GM19395 (cell line): Measurements from ENCODE around the gene FHL2.
"Not testable (repeated sequence)": the region's sequence is repeated elsewhere in the genome, so short reads cannot be mapped to it uniquely, and the experiment has no call there.

Experiments
- ATAC-seq: cut with Tn5 transposase; IDR thresholded peaks from one replicate; pipeline ENCODE4 v1.9.1; 2021; ENCODE audit warnings: mild to moderate bottlenecking, moderate library complexity; ENCODE audit not compliant: unreplicated experiment

Gene FHL2

DNA sequence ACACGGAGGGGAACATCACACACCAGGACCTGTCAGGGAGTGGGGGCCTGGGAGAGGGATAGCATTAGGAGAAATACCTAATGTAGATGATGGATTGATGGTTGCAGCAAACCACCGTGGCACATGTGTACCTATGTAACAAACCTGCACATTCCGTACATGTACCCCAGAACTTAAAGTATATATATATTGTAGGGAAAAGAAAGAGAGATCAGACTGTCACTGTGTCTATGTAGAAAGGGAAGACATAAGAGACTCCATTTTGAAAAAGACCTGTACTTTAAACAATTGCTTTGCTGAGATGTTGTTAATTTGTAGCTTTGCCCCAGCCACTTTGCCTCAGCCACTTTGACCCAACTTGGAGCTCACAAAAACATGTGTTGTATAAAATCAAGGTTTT lies 26.0 kb upstream of the FHL2 start:
- ATAC-seq, result not testable (repeated sequence)

DNA sequence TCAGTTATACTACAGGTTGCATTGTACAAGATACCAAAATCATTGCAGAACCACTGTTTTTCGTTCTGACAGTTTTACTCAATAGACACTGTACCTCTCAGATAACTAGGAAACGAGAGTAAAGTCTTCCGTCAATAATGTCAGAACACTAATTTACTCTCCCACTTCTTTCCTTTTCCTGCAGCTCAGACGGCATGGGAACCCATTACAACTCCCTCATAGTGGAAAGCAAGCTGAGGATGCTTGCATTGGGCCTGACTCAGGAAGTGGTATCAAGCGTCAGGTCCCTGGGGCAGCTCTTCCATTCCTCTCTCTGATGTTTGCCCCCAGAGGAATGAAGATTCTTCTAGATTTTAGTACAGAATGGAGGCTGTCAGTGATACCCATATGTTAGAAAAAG lies 23.9 kb upstream of the FHL2 start:
- ATAC-seq, result no peak

DNA sequence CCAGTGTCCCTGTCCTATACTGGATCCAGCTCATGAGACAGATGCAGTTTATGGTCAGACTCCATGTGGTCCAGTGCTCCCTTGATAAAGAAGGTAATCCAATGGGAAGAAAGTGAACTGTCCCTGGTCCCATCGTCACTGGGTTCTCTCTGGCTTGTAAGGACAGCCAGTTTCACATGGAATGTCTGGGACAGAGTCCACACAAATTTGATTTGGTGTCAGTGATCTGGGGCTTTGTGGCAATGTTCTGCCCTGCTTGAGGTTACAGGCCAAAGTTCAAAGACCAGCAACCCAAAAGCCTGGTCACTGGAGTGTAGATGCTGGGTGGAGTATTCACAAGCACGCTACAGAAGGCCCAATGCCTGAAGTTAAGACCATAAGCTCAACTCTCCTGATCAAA lies 22.2 kb upstream of the FHL2 start:
- no peak for ATAC-seq

DNA sequence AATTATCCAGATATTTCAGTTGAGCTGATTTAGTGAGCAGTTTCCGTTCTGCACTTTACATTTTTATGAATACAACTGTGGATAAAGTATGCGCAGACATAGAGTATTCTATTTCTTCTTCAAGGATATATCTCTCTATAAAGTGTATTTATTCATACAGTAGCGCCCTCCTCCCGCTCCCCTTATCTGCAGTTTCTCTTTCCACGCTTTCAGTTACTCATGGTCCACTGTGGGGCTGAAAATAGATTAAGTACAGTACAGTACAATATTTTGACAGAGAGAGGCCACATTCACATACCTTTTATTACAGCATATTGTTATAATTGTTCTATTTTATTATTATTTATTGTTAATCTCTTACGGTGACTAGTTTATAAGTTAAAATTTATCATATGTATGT lies 19.7 kb upstream of the FHL2 start:
- ATAC-seq, result no peak

DNA sequence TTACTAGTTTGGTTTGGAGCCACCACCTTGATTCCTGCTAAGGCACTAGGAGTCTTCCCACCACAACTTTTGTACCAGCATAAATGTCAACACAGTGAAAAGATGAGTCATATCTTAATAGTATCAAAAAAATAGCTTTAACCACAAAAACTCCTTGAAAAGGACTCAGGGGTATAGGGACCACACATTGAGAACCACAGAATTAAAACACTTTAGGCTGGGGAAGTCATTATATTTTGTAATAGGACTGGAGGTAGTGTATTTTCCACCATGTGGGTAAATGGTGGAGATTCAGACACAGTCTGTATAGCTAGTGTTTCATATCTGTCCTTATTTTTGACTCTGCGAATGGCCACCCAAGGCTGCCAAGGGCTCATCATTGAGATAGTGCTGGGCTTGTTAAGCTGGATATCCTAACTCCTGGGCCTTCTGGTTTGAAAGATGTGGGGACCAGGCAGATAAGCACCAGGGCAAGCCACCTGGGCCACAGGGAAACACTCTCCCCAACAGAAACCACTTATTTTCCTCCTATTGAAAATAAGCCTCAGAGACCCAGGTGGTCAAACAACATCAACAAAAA lies 19.1 kb upstream of the FHL2 start:
- ATAC-seq, result no peak

DNA sequence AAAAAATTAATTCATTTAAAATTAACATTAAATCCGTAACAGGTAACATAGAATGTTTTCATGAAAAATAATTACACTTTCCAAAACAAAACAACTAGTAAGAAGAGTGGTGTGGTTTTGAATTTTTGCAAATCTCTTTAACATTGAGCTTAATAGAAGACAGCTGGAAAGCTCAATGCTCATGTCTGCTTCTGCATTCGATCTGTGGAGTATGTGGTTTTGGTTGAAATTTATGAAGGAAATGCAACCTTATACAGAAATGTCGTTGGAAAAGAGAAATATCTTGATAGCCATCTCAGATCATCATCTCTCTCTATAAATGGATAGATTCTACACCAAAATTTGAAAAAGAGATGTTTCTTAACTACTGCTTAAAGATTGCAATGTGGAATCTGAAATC lies 17.3 kb upstream of the FHL2 start:
- ATAC-seq, result no peak

DNA sequence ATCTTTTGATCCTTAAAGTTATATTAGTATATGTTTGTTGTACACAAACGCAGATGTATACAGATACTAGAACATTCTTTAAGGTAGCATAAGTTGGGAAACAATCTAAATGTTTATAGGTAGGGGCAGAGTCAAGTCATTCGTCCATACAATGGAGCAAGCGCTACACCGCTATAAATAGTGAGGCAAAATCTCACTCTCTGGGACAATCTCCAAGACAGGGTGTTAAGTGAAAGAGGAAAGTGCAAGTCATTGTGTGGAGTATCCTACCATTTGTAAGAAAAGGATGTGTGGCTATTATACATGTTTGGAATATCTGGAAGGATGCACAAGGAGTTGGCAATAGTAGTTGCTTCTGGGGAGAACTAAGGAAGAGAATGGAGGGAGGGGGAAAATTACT lies 16.2 kb upstream of the FHL2 start:
- ATAC-seq, result no peak

DNA sequence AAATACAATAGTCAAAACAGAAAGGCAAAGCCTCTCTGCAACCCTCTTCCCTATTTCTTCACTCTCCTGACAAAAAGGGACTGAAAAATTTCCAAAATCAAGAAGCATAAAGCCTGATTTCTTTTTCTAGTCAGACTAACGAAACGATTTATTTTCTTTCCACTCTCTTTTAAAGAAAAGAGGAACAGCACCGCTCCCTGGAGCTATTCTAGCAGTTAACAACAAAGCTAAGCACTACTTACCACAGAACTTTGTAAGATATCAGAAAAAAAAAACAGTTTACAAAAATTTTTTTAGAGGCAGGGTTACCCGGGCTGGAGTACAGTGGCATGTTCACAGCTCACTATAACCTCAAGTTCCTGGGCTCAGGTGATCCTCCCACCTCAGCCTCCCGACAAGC lies 14.4 kb upstream of the FHL2 start:
- ATAC-seq, result no peak

DNA sequence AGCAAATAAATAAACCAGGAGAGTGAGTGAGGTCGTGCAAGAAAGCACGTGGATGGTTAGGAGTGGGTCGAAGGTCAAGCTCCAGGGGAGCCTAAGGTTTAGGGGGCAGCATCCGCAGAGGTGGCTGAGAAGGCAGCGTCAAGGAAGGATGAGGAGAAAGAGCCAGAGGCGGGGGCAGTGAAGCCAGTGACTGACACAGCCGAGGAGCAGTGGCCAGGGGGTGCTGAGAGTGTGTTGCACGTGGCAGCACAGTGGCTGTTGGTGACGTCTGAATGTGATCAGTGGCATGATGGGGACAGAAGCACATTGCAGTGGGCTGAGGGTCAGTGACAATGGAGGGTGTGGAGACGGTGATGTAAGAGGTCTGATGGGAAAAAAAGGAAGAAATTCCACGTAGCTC lies 13.7 kb upstream of the FHL2 start:
- no peak for ATAC-seq

DNA sequence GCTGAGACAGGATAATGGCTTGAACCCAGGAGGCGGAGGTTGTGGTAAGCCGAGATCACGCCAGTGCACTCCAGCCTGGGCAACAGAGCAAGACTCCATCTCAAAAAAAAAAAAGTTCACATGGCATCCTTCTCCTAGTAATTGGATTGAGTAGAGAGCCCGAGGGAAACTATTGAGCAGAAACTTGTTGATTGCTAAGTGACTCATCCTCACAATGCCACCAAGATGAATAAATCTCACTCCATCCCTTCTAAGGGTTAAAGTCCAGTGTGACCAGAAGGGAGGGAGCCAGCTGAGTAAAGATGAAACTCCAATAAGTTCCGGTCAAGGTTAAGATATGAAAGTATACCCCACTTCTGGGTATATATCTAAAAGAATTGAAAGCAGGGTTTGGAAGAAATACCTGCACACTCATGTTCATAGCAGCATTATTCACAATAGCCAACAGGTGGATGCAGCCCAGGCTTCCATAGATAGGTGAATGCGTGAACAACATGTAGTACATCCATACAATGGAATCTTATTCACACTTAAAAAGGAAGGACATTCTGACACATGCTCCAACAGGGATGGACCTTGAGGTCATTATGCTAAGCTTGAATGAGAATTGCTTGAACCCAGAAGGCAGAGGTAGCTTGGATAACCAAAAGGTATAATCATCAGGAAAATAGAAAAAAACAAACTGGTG lies 13.0 kb upstream of the FHL2 start:
- no peak for ATAC-seq

DNA sequence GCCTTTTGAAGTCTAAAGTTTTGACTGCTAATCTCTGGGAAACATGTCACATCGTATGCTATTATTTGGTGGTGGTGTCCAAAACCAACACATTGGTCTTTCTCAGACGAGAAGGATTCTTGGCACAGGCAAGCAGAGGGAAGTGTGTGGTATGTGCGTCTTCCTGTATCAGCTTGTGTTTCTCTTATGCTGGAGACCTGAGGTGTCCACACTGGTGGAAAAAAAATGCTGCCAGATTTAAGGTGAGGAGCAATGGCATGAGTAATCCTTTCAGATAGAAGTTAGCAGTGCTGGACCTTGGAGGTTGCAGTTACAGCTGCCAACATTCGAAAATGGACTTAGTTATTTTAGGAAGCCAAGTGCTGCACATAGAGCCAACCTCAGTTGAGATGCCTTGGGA lies 11.7 kb upstream of the FHL2 start:
- ATAC-seq, result no peak

DNA sequence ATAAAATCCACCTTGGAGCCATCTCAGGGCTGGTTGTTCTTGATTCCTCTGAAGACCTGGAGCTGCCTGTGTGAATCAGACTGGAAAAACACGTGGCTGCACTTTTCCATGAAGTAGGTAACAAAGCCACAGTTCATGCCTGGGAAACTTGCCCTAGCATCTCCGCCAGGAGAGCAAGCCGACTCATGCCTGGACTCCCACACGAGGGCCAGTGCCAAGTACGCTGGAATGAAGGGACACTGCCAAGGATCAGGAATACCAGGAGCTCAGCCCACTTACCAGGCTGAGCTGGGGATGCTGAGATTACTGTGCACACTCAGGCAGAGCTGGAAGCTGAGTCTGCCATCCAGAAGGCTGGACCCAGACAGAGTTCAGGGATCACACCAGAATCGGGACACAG lies 10.9 kb upstream of the FHL2 start:
- no peak for ATAC-seq

DNA sequence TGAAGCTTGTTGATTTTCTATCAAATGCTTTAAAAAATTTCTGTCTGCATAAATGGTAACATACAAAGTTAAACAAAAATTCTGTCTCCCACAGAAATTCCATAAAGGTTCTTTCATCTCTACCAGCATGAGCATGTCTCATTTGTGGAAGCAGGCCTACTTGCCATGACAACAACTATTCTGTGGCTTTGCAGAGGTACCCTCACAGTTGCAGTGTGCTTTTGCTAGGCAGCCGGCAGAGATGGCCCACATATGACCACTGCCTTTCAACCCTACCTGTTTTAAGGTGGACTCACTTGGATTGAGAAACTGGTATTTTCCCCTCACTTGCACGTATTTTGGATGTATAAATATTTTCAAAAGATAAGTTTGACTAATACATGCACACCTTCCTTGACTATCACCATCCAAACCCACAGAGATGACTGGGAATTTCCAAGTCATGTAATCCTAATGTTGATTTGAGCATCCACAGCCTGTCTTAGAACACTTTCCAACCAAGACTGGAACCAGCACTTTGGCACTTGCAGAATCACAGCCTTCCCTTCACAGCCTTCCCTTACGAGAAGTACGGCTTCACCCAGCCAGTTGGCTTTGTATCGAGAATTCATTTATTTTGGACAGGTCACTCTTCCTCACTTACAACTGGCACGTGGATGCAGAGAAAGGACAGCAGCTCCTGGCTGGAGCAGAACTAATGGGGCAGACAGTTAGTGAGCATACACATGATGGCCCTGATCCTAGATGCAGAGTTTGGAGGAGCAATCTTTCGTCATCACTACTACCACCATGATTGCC lies 9.3 kb upstream of the FHL2 start:
- ATAC-seq, result no peak

DNA sequence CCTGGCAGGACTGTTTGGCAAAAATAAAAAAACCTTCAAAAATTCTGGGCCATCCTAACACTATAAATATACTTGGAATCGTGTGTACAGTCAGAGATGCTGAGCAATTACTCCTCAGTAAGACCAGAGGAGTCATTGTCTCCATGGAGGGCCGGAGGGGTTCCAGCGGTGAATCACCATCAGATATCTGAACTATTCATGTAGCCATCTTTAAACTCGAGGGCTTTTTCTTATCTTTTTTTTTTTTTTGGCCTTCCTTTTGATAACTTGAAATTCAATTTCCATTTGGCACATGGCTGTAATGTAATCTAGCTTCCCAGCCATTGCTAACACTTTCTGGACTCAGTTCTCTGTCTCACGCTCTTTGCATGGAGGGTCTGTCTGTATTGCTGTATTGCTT lies 7.4 kb upstream of the FHL2 start:
- ATAC-seq, result no peak

DNA sequence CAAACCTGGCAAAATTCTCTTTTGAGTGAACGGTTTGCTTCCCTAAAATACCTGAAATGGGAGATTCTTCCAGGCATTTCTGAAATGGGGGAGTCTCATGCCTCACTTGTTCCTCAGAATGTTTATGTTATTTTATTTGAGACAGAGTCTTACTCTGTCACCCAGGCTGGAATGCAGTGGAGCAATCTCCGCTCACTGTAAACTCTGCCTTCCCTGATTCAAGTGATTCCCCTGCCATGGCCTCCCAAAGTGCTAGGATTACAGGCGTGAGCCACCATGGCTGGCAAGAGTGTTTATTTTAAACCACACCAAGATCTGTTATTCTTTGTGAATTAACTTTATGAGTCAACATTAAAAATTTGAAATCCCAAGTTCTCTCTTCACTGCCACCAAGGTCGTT lies 6.4 kb upstream of the FHL2 start:
- ATAC-seq, result no peak

DNA sequence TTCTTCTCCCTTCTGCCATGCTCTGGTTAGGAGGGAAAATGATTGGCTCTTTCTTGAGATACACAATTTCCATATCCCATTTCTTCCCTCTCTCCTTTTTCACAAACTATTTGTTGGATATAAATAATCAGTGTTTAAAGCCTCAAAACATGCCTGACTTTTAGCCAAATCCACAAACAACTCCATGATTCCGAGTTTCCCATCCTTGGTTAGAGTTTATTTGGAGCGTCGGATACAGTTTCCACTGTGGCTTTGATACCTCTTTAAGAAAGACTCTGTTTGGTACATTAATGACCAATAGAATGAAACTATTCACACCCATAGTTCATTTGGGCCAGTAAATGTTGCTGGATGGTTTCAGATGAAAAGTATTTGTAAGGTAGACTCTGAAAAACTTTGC lies 5.9 kb upstream of the FHL2 start:
- ATAC-seq, result no peak

DNA sequence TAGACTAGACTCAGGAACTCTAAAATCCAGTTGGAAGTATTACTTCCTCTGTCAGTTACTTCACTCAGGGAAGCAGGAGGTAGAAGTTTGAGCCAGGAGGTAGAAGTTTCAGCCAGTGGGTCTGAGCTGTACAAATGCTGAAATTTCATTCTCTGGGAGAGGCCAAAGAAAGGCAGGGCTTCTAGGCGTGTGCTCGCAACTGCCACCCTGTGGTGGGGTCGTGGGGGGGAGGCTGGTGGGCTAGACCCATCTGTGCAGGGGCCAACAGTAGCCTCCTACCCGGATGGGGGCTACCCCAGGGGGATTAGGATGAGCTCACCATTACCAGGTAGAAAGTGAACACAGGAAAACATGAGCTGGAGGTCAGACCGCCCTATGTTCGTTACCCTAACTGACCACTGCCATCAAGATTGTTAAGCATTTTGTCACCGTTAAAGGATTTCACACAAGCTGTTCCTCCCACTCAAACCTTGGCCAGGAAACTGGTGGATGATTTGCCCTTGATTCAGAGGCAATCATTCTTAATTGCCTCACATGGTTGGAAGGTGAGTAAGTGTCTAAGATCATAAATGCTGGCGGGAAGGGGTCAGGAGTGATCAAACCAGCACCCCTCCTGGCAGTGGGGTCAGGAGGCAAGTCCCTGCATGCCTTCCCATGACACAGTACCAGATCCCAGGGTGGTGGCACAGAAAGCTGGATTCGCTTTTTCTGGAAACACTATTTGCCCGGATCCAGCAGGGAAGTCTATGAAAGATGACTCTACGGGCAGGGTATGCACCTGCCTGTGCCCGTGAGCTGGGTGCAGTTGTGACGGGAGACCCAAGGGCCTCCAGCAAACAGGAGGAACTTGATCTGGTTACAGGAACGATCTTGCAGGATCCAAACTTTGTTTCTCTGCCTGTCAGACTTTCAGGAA lies 5.2 kb upstream of the FHL2 start:
- no peak for ATAC-seq

DNA sequence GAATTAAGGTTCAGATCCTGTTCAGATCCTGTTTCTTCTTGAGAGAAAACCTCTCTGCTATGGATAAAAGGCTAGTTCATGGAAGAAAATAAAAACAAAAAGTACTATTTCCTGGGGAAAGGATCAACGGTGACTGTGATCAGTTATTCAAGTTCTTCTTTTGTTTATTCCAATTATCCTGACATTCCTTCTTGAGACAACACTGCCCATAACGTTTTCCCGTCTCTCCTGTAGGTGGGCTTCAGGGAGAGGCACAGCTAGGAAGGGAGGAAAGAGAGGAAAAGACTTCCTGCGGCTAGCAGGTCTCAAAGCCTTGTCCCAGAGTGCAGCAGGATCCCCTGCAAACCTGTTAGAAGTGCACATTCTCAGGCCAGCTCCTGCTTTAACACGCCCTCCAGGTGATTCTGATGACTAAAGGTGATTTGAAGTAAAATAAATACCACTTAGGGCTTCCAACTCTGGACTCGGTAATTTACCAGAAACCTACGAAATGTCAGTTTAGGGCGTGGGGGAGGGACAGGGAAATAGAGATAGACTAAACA lies 4.5 kb upstream of the FHL2 start:
- ATAC-seq, result no peak

DNA sequence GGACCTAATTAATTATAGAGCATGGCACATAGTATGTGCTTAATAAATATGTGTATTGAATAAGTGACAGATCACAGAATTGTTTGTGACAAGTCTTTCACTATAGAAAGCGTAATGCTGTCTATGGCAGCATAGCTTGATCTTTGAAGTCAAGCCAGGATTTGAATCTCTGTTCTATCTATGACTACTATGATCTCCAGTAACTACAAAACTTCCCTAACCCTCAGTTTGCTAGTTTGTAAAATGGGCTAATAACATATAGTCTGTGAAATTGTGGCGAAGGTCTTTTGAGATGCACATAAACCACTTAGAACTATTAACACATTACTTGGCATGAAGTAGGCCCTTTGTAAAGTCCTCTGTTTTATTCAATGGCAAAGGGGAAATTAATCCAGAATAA lies 4.0 kb upstream of the FHL2 start:
- no peak for ATAC-seq

DNA sequence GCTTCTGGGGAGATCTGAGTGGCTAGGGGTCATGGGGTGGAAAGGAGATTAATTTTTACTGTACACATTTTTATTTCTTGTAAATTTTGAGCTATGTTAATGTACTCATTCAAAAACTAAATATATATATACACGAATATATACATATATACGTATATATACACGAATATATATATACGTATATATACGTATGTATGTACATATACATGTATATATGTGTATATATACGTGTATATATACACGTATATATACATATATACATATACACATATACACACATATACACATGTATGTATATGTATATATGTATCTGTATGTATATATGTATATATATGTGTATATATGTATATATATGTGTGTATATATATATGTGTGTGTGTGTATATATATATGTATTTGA lies 3.0 kb upstream of the FHL2 start:
- no peak for ATAC-seq

DNA sequence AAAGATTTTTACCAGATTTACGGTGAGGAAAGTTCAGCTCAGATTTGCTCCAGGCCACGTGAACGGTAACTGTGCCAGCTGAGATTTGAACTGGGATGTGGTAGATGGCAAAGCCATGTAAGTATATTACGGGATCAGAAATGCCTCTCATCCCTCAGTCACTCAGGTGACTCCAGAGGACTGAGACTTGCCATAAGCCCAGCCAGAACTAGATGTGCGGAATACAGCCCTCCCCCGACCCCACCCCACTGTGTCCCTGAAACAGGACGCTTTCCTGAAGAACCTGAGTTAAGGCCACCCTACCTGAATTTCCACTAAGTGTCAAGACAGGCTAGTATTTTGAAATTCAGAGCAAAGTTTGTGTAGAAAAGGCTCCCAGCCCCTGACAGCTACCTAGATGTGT lies 1.3 kb upstream of the FHL2 start:
- ATAC-seq, result no peak
